RCC 7860 (cell line): ENCODE results near the gene GYG1.
"Not testable (repeated sequence)": the region's sequence is repeated elsewhere in the genome, so short reads cannot be mapped to it uniquely, and the experiment has no call there.

ENCODE experiments used
- DNase-seq: peaks from one replicate; pipeline ENCODE4 v3.0.0-alpha.2; 2015; ENCODE audit warnings: low spot score
- FAIRE-seq: peaks from 2 replicates; lab custom pipeline; 2012; peaks lifted over from hg19 to GRCh38; lab: Jason Lieb, UNC

The GYG1 gene

GRCh38 chr3:148981273-148981672 is 10.1 kb upstream of the GYG1 start:
- FAIRE-seq (no peak), DNase-seq (no peak)

- FAIRE-seq, DNase-seq: not testable (repeated sequence)
Observed at GRCh38 chr3:148987551-148987950, 3.8 kb upstream of the GYG1 start.

- FAIRE-seq (no peak), DNase-seq (no peak)
Observed at GRCh38 chr3:148990236-148990635, 1.1 kb upstream of the GYG1 start.

- no peak for FAIRE-seq
- no peak for DNase-seq
Observed at GRCh38 chr3:148992027-148992634, 791 bp downstream of the GYG1 start.

GRCh38 chr3:148992635-148993255 is 1.4 kb downstream of the GYG1 start:
- DNase-seq: no peak
- no peak for FAIRE-seq

GRCh38 chr3:148997623-148998022 is 6.3 kb downstream of the GYG1 start:
- DNase-seq (no peak), FAIRE-seq (no peak)

GRCh38 chr3:148998297-148998696 is 7.0 kb downstream of the GYG1 start:
- FAIRE-seq: no peak

GRCh38 chr3:148998715-148999423 is 7.5 kb downstream of the GYG1 start:
- FAIRE-seq: no peak
- DNase-seq: no peak

More at GRCh38 chr3:148998297-148998696, 7.0 kb downstream of the GYG1 start:
- DNase-seq: no peak

GRCh38 chr3:148999806-149000205 is 8.5 kb downstream of the GYG1 start:
- DNase-seq (no peak), FAIRE-seq (no peak)

- DNase-seq: no peak
- FAIRE-seq: no peak
Observed at GRCh38 chr3:149000206-149000745, 8.9 kb downstream of the GYG1 start.

- DNase-seq: no peak
- FAIRE-seq: no peak
Observed at GRCh38 chr3:149001727-149002126, 10.4 kb downstream of the GYG1 start.

- no peak for DNase-seq
- no peak for FAIRE-seq
Observed at GRCh38 chr3:149003653-149004305, 12.4 kb downstream of the GYG1 start.

GRCh38 chr3:149004622-149005021 is 13.3 kb downstream of the GYG1 start:
- DNase-seq: peak; percentile 61
- peak; percentile 63 for FAIRE-seq

- FAIRE-seq (no peak), DNase-seq (no peak)
Observed at GRCh38 chr3:149005416-149005815, 14.1 kb downstream of the GYG1 start.

GRCh38 chr3:149007567-149008257 is 16.4 kb downstream of the GYG1 start:
- FAIRE-seq: no peak
- DNase-seq: no peak

- DNase-seq: peak; percentile 32
- FAIRE-seq: no peak
Observed at GRCh38 chr3:149009732-149010131, 18.4 kb downstream of the GYG1 start.

- DNase-seq (no peak), FAIRE-seq (no peak)
Observed at GRCh38 chr3:149010504-149010951, 19.2 kb downstream of the GYG1 start.

- DNase-seq (no peak), FAIRE-seq (no peak)
Observed at GRCh38 chr3:149010966-149011365, 19.6 kb downstream of the GYG1 start.

- FAIRE-seq (no peak), DNase-seq (no peak)
Observed at GRCh38 chr3:149011676-149012075, 20.3 kb downstream of the GYG1 start.

- DNase-seq (no peak), FAIRE-seq (no peak)
Observed at GRCh38 chr3:149013726-149014125, 22.4 kb downstream of the GYG1 start.

- DNase-seq: no peak
- no peak for FAIRE-seq
Observed at GRCh38 chr3:149015393-149015792, 24.1 kb downstream of the GYG1 start.
